Trophoblast cell (in vitro differentiated cells and primary cell): ENCODE data around the gene RTN4RL2.
"Not testable (repeated sequence)": the region's sequence is repeated elsewhere in the genome, so short reads cannot be mapped to it uniquely, and the experiment has no call there.

Source experiments
- DNase-seq, 2 donors: peaks; one replicate each; pipeline ENCODE4 v3.0.0-alpha.2; 2016
- H2AFZ ChIP-seq: 2 replicates; pipeline ENCODE4 v1.6.1; 2013; ENCODE audit warnings: low read length, moderate library complexity, mild to moderate bottlenecking; ENCODE audit not compliant: insufficient read depth, poor library complexity
- H2AK5ac ChIP-seq: 2 replicates; pipeline ENCODE4 v1.6.1; 2013; ENCODE audit warnings: mild to moderate bottlenecking, low read length
- H2BK120ac ChIP-seq: 2 replicates; pipeline ENCODE4 v1.6.1; 2013; ENCODE audit warnings: low read length, mild to moderate bottlenecking, moderate library complexity; ENCODE audit not compliant: insufficient read depth, poor library complexity
- H2BK12ac ChIP-seq: 2 replicates; pipeline ENCODE4 v1.6.1; 2013; ENCODE audit warnings: mild to moderate bottlenecking, low read length, moderate library complexity
- H2BK5ac ChIP-seq: 2 replicates; pipeline ENCODE4 v1.6.1; 2013; ENCODE audit warnings: low read length, low read depth, moderate library complexity, mild to moderate bottlenecking; ENCODE audit not compliant: poor library complexity
- H3K14ac ChIP-seq: 2 replicates; pipeline ENCODE4 v1.6.1; 2013; ENCODE audit warnings: mild to moderate bottlenecking, low read length
- H3K18ac ChIP-seq: 2 replicates; pipeline ENCODE4 v1.6.1; 2013; ENCODE audit warnings: mild to moderate bottlenecking, low read length
- H3K23ac ChIP-seq: 2 replicates; pipeline ENCODE4 v1.6.1; 2013; ENCODE audit warnings: low read length
- H3K27ac ChIP-seq: 2 replicates; pipeline ENCODE4 v1.5.1; 2013; ENCODE audit warnings: low read depth, mild to moderate bottlenecking, inconsistent platforms, low read length, moderate library complexity
- H3K27me3 ChIP-seq: 2 replicates; pipeline ENCODE4 v1.6.1; 2013; ENCODE audit warnings: inconsistent platforms, mild to moderate bottlenecking, low read length, moderate library complexity; ENCODE audit not compliant: insufficient read depth
- H3K36me3 ChIP-seq, 2 experiments: 1 replicate in 1 of 2; 2 replicates in 1 of 2; pipeline ENCODE4 v1.6.1; 2013; ENCODE audit warnings: low read length in 2 of 2, mild to moderate bottlenecking in 2 of 2, moderate library complexity in 1 of 2; ENCODE audit not compliant: insufficient read depth in 2 of 2, control insufficient read depth in 1 of 2
- H3K4ac ChIP-seq: 2 replicates; pipeline ENCODE4 v1.6.1; 2013; ENCODE audit warnings: low read depth, mild to moderate bottlenecking, low read length, moderate library complexity
- H3K4me1 ChIP-seq, 2 experiments: 1 replicate in 1 of 2; 2 replicates in 1 of 2; pipeline ENCODE4 v1.6.1; 2013; ENCODE audit warnings: low read length in 2 of 2, mild to moderate bottlenecking in 2 of 2, moderate library complexity in 1 of 2; ENCODE audit not compliant: insufficient read depth in 2 of 2, control insufficient read depth in 1 of 2
- H3K4me2 ChIP-seq: 2 replicates; pipeline ENCODE4 v1.6.1; 2013; ENCODE audit warnings: inconsistent platforms, mild to moderate bottlenecking, low read length, moderate library complexity
- H3K4me3 ChIP-seq: 2 replicates; pipeline ENCODE4 v1.5.1; 2013; ENCODE audit warnings: mild to moderate bottlenecking, low read depth, low read length, inconsistent platforms
- H3K79me1 ChIP-seq: one replicate; pipeline ENCODE4 v1.6.1; 2013; ENCODE audit warnings: low read length
- H3K79me2 ChIP-seq: 2 replicates; pipeline ENCODE4 v1.6.1; 2013; ENCODE audit warnings: low read length, mild to moderate bottlenecking; ENCODE audit not compliant: control insufficient read depth, insufficient read depth, poor library complexity
- H3K9ac ChIP-seq: 2 replicates; pipeline ENCODE4 v1.6.1; 2013; ENCODE audit warnings: mild to moderate bottlenecking, low read length
- H3K9me3 ChIP-seq: 2 replicates; pipeline ENCODE4 v1.6.1; 2013; ENCODE audit warnings: low read depth, mild to moderate bottlenecking, control low read depth, inconsistent platforms, low read length; ENCODE audit not compliant: insufficient read depth
- H4K12ac ChIP-seq: 2 replicates; pipeline ENCODE4 v1.6.1; 2013; ENCODE audit warnings: low read depth, mild to moderate bottlenecking, low read length, moderate library complexity
- H4K8ac ChIP-seq: 2 replicates; pipeline ENCODE4 v1.6.1; 2013; ENCODE audit warnings: low read depth, mild to moderate bottlenecking, low read length, moderate library complexity
- H4K91ac ChIP-seq: one replicate; pipeline ENCODE4 v1.6.1; 2013; ENCODE audit warnings: low read depth, mild to moderate bottlenecking, low read length, moderate library complexity
- WGBS: extraction: QIAGEN DNeasy Blood & Tissue Kit; methylation state at CpG from one replicate; pipeline ENCODE4 v1.1.7; 2013; ENCODE audit warnings: missing lambda C conversion rate; ENCODE audit not compliant: insufficient read length, insufficient coverage; ENCODE audit errors: extremely low coverage; 5-methylcytosine and 5-hydroxymethylcytosine counted together

RTN4RL2 gene

DNA sequence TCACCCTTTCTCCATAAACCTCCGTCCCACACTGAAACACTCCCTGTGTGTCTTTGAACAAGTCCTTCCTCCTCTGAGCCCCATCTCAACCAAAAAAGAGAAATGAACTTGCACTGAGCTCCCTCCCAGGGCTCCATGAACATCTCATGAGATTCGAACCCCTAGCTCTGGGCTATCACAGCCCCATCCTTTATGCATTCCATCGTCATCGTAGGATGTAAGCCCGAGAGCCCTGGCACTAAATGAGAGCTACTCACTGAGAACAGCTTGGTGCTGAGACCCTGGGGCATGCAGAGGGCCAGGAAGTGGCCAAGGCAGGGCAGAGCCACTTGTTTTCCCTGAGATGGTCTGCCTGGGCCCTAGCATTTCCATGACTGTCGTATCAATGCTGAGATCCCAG, 20.5 kb upstream of the RTN4RL2 start:
- Histone ChIP-seq H3K27ac (no peak overlapping the region), H4K91ac (no peak overlapping the region), H3K36me3 (no peaks in the 10 kb centered on the region), H2BK120ac (no peak overlapping the region), H2AK5ac (no peak overlapping the region), H2AFZ (no peak overlapping the region), H3K79me1 (no peaks in the 10 kb centered on the region), H3K4me1 (no peaks in the 10 kb centered on the region), H3K4me2 (no peak overlapping the region), H4K8ac (no peak overlapping the region), H3K23ac (no peak overlapping the region), H2BK12ac (no peak overlapping the region), H3K9me3 (no peaks in the 10 kb centered on the region), H4K12ac (no peak overlapping the region), H3K27me3 (no peaks in the 10 kb centered on the region), H3K14ac (no peak overlapping the region), H2BK5ac (no peak overlapping the region), H3K79me2 (no peaks in the 10 kb centered on the region), H3K18ac (no peak overlapping the region), H3K9ac (no peak overlapping the region), H3K4ac (no peak overlapping the region), H3K4me3 (no peak overlapping the region)
- no CpG with 5 or more reads among the region's 6 CpGs for WGBS
- peak; percentile 46 to 65 for DNase-seq

DNA sequence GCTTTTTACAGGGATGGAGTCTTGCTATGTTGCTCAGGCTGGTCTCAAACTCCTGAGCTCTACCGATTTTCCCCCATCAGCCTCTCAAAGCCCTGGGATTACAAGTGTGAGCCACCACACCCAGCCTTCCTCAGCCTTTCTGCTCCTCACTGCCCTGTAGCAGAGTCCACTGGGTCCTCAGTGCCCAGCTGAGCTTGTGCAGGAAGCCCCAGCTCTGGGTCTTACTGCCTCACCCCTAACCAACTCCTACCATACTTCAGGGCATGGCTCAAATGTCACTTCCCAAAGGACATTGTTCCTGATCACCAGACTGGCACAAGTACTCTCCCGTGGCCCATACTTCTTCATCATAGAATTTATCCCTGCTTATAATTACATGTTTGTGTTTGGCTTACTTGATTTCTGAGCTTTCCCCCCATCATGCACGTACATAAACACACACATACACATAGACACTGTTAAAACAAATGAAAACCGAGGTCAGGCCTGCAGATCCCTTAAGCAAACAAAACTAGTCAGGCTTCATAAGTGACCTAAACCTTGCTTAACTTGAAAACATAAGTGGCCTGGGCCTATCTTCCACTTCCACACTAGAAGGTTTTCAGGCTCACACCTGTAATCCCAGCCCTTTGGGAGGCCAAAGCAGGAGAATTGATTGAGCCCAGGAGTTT, 19.4 kb upstream of the RTN4RL2 start:
- no peak overlapping the region for H4K8ac ChIP-seq
- no peak overlapping the region for H3K9ac ChIP-seq
- no peak overlapping the region for H3K18ac ChIP-seq
- H3K4me2 ChIP-seq: no peak overlapping the region
- H3K79me2 ChIP-seq: no peaks in the 10 kb centered on the region
- H2AK5ac ChIP-seq: no peak overlapping the region
- H3K79me1 ChIP-seq: no peaks in the 10 kb centered on the region
- H3K4ac ChIP-seq: no peak overlapping the region
- no CpG with 5 or more reads among the region's 4 CpGs for WGBS
- no peak overlapping the region for H3K23ac ChIP-seq
- H3K27me3 ChIP-seq: no peaks in the 10 kb centered on the region
- no peak overlapping the region for H2BK5ac ChIP-seq
- no peak overlapping the region for H4K91ac ChIP-seq
- no peak overlapping the region for H3K14ac ChIP-seq
- no peaks in the 10 kb centered on the region for H3K9me3 ChIP-seq
- H4K12ac ChIP-seq: no peak overlapping the region
- H3K36me3 ChIP-seq: no peaks in the 10 kb centered on the region
- no peak overlapping the region for H2BK120ac ChIP-seq
- H2AFZ ChIP-seq: no peak overlapping the region
- H3K27ac ChIP-seq: no peak overlapping the region
- DNase-seq: peak in 1 of 2 donors; percentile 30
- H2BK12ac ChIP-seq: no peak overlapping the region
- no peaks in the 10 kb centered on the region for H3K4me1 ChIP-seq
- H3K4me3 ChIP-seq: no peak overlapping the region

DNA sequence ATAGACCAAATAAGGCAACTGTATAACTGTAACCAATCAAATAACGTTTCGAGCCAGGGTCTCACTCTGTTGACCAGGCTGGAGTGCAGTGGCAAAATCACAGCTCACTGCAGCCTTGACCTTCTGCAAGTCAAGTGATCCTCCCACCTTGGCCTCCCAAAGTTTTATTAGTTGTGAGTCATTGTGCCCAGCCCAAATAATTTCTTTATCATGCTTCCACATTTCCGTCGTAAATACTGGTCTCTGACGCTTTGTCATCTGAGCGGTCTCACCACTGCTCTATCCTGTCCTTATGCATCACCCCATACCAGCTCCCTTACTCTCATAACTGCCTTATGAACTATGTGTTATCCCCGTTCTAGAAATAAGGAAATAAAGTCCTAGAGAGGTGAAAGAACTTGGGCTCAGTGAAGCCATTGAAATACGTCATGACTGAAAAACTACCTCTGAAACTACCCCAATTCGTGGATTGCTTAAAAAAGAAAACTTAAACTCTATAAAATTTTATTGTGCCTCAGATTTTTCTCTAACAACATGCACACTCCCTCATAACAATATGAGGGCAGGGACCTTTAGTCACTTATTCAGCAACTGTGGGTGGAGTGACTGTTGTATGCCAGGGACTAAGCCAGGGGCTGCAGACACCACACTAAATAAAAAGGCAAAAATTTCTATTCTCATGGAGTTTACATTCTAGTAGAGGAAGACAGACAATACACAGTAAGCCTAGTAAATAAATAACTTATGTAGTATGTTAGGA, 15.8 kb upstream of the RTN4RL2 start:
- H3K27ac ChIP-seq: no peak overlapping the region
- no peak overlapping the region for H2AFZ ChIP-seq
- no CpG with 5 or more reads among the region's 9 CpGs for WGBS

DNA sequence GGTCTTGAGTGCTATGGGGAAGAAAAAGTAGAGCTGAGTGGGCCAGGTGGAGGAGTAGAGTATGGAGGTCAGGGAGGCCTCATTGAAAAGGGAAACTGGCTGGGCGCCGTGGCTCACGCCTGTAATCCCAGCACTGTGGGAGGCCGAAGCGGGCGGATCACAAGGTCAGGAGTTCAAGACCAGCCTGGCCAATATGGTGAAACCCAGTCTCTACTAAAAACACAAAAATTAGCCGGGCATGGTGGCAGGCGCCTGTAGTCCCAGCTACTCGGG, 15.3 kb upstream of the RTN4RL2 start:
- not testable (repeated sequence) for H3K9me3 ChIP-seq, H2BK12ac ChIP-seq, H3K4ac ChIP-seq, H2BK120ac ChIP-seq, H2AFZ ChIP-seq, H4K12ac ChIP-seq, H2BK5ac ChIP-seq, H4K91ac ChIP-seq, H3K14ac ChIP-seq, H3K27ac ChIP-seq, H3K23ac ChIP-seq, H3K4me3 ChIP-seq, H3K79me1 ChIP-seq, H3K79me2 ChIP-seq, H3K9ac ChIP-seq, H3K4me1 ChIP-seq, DNase-seq, H3K27me3 ChIP-seq, H4K8ac ChIP-seq, H3K36me3 ChIP-seq, H2AK5ac ChIP-seq, H3K18ac ChIP-seq, H3K4me2 ChIP-seq
- no CpG with 5 or more reads among the region's 9 CpGs for WGBS

More for the DNA sequence above, 15.8 kb upstream of the RTN4RL2 start:
- Histone ChIP-seq H3K79me2 (no peaks in the 10 kb centered on the region), H3K36me3 (no peaks in the 10 kb centered on the region), H4K8ac (no peak overlapping the region), H4K12ac (no peak overlapping the region), H3K9ac (no peak overlapping the region), H3K14ac (no peak overlapping the region), H3K4me2 (no peak overlapping the region), H2AK5ac (no peak overlapping the region), H2BK12ac (no peak overlapping the region), H3K18ac (no peak overlapping the region), H3K9me3 (no peaks in the 10 kb centered on the region), H3K4me3 (no peak overlapping the region), H3K79me1 (no peaks in the 10 kb centered on the region), H2BK120ac (no peak overlapping the region), H4K91ac (no peak overlapping the region), H3K4me1 (no peaks in the 10 kb centered on the region), H2BK5ac (no peak overlapping the region), H3K4ac (no peak overlapping the region), H3K27me3 (no peaks in the 10 kb centered on the region), H3K23ac (no peak overlapping the region)
- DNase-seq: peak; percentile 76 to 87
